T-helper 2 cell treated with Interferon-gamma antibody and Interleukin-4, amounts not matched to agents 100 ng/mL and 5 ng/mL, for 36 hours (primary cell): ENCODE data around the gene CCDC120. TPM values are rescaled to one million over a fixed set of nuclear protein-coding genes. Genes with fewer than 3 reads are reported as not detected.

ENCODE experiments used
- intact Hi-C: fragments of 100-400 bp; cut with micrococcal nuclease; formaldehyde crosslinking; loops from one replicate; pipeline ENCODE4 v1.15.1; 2023
- total RNA-seq: library from RNA; stranded (reverse); gene quantifications from 2 replicates; pipeline ENCODE4 v1.2.3, GENCODE V29; 2022

The CCDC120 gene, protein sequence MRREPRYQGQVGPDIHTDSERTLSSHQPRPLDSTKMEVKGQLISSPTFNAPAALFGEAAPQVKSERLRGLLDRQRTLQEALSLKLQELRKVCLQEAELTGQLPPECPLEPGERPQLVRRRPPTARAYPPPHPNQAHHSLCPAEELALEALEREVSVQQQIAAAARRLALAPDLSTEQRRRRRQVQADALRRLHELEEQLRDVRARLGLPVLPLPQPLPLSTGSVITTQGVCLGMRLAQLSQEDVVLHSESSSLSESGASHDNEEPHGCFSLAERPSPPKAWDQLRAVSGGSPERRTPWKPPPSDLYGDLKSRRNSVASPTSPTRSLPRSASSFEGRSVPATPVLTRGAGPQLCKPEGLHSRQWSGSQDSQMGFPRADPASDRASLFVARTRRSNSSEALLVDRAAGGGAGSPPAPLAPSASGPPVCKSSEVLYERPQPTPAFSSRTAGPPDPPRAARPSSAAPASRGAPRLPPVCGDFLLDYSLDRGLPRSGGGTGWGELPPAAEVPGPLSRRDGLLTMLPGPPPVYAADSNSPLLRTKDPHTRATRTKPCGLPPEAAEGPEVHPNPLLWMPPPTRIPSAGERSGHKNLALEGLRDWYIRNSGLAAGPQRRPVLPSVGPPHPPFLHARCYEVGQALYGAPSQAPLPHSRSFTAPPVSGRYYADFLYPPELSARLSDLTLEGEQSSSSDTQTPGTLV
- total RNA-seq, result 7.1 and 8.7 TPM in 2 replicates

- intact Hi-C loops, result no loop called here
Observed at GRCh38 chrX:49058794-49059193, at the start of gene CCDC120. Gene CCDC120, plus strand, starts transcription at chrX:49058999. Its CDS starts 3,043 bp downstream, at chrX:49062042.

DNA sequence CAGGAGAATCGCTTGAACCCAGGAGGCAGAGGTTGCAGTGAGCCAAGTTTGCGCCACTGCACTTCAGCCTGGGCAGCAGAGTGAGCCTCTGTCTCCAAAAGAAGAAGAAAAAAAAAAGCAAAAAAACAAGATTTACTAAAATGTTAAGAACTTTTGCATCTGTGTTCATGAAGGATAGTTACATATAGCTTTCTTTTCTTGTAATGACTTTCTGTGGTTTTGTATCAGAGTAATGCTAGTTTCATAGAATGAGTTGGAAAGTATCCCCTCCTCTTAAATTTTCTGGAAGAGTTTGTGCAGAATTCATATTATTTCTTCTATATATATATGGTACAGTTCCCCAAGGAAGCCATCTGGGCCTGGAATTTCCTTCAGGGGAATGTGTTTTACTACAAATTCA lies 39.7 kb upstream of the CCDC120 start:
- intact Hi-C loops, result no loop called here

GRCh38 chrX:49019599-49020249 lies 39.1 kb upstream of the CCDC120 start:
- intact Hi-C loops, result no loop called here

GRCh38 chrX:49029876-49030275 lies 28.9 kb upstream of the CCDC120 start:
- intact Hi-C loops, result no loop called here

DNA sequence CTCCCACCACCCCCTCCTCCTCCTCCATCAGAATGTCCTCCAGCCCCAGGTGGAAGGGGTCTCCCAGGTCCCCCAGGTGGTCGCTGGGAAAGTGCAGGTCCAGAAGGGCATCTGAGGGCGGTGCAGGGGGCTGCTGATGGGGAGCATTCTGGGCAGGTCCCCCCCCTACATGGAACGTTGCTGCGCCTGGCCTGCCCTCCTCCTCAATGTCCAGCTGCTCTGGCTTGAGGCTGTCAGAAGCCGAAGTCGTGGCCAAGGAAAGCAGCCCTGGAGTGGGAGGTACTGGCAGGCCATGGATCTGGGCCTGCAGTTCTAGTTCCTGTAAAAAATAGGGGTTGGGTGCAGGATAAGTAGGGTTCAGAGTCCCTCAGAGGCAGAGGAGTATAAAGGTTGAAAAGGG lies 28.5 kb upstream of the CCDC120 start:
- intact Hi-C loops, result no loop called here

- intact Hi-C loops, result no loop called here
Observed at GRCh38 chrX:49037883-49038475, 20.8 kb upstream of the CCDC120 start.

DNA sequence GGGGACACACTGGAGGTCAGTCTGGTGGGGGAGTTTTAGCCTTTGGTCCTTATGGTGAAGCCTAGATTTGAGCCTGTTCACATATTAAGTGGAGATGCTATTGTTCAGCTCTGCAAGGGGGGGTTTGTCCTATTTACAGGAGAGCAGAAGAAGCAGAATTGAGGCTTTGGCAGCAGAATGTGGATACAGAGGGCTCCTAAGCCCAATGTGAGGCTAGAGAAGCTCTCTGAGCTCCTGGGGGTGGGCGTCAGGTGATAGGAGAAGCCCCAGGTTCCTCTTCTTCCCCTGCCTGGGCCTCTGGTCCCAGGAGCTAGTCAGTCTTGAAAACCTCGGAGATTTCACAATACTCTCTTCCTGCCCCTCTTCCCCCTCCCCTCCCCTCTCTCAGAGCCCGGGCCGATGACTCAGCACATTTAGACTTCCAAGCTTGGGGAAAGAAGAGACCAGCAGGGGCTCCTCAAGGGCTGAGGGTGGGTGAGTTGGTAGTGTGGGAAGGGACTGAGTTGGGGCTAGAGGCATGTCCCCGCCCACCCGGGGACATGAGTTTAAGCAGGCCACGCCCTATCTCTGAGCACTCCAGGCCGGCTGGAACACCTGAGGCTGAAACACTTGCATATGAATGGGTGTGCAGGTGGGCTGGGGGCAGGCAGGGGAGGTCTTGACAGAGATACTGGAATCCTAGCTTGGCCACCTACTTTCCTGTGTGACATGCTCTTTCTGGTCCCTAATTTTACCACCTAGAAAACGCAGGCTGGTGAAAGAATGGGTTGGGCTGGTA lies 19.0 kb upstream of the CCDC120 start:
- intact Hi-C loops, result loop anchor here (5.0 kb wide), 1 partner anchor 142 kb away; the partner anchor contains the start of genes PQBP1 and TIMM17B

GRCh38 chrX:49040376-49040955 lies 18.3 kb upstream of the CCDC120 start:
- intact Hi-C loops, result loop anchor here (5.0 kb wide), 1 partner anchor 143 kb away; the partner anchor contains the start of genes PQBP1 and TIMM17B

DNA sequence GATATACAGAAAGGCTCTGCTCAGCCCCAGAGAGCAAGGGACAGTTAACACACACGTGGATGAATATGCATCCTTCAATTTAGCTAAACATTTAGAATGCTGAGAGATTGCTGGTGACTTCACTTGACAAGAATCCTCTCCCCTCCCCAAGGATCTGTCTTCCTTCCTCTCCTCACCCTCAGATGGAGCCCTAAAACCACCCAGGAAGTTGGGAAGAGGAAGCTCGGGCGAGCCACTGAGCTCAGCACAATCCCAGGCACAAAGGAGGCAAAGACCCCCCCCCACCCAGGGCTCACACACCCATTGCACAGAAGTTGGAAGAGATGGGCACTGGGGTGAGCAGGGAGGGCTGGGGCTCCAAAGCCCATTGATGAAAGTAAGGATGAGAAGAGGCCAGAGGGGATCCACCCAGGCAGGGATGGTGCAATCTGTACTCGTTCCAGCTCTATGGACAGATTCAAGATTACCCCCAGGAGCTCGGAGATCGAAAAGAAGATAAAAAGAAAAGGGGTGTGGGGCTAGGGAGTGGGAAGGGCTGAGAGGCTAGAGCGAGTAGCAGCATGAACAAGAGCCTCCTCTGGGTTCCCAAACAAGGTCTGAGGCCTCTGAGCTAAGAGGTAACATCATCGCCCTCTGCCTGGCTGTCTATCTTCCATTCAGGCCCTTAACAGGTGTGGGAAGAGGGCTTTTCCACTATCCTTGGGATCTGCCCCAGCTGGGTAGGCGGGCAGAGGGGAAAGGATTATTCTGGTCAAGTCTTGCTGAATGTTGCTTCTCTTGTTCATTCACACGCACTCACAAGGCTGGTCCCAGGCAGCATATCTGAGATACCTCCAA lies 16.8 kb upstream of the CCDC120 start:
- intact Hi-C loops, result loop anchor here (2.0 to 5.0 kb wide), 6 partner anchors 33 to 365 kb away; partner anchors contain the start of genes PQBP1, PRAF2 and TIMM17B

DNA sequence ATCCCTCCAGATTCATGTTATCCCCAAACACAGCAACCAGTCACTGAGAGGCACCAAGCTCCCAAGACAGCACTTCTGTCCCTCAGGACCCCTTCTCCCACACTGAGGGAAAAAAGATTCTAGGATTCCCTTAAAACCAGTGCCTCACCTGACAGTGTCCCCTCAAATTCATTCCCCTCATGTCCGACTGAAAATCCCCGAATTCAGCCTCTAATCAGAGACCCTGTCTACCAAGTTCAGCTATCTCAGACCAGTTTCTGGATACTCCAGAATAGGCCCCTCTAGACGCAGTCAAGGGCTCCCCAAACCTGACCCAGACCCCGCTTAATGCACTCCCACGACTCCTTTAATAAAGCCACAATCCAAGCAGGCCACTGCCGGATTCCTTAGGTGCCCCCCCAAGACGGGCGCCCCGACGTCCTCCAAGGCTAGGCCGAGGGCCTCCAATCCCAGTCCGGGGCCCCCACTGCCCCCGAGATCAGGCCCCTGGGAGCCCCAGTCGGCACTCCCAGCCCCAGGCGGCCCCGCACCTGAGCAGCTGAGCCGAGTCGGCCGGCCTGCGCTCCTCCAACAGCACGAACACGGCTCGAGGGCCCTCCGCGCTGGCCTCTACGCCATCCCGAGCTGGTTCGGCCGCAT lies 16.1 kb upstream of the CCDC120 start:
- intact Hi-C loops, result loop anchor here (1.0 to 5.0 kb wide), 10 partner anchors 32 to 445 kb away; partner anchors contain the start of genes GRIPAP1, PQBP1, PRAF2 and TIMM17B

- intact Hi-C loops, result loop anchor here (1.0 to 5.0 kb wide), 10 partner anchors 31 to 446 kb away; partner anchors contain the start of genes GRIPAP1, PQBP1, PRAF2 and TIMM17B
Observed at GRCh38 chrX:49043220-49043986, 15.4 kb upstream of the CCDC120 start, which contains the start of gene TFE3. Gene TFE3, minus strand, starts transcription at chrX:49043357. Its CDS starts 131 bp downstream, at chrX:49043226.

DNA sequence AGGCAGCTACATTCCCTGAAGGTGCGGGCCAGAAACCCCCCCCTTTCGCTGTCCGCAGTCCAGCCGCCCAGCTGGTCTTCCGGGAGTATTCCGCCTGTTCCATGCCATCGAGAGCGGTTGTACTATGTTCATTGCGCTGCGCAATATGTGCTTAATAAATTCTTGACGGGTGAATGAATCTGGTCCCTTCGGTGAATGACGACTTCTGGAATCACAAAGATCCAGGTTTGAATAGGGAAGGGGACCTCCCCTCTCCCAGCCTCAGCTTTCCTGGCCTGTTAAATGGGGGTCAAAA lies 14.9 kb upstream of the CCDC120 start:
- intact Hi-C loops, result loop anchor here (1.0 to 5.0 kb wide), 10 partner anchors 31 to 447 kb away; partner anchors contain the start of genes GRIPAP1, PQBP1, PRAF2 and TIMM17B

GRCh38 chrX:49053223-49054072 lies 5.4 kb upstream of the CCDC120 start:
- intact Hi-C loops, result no loop called here

DNA sequence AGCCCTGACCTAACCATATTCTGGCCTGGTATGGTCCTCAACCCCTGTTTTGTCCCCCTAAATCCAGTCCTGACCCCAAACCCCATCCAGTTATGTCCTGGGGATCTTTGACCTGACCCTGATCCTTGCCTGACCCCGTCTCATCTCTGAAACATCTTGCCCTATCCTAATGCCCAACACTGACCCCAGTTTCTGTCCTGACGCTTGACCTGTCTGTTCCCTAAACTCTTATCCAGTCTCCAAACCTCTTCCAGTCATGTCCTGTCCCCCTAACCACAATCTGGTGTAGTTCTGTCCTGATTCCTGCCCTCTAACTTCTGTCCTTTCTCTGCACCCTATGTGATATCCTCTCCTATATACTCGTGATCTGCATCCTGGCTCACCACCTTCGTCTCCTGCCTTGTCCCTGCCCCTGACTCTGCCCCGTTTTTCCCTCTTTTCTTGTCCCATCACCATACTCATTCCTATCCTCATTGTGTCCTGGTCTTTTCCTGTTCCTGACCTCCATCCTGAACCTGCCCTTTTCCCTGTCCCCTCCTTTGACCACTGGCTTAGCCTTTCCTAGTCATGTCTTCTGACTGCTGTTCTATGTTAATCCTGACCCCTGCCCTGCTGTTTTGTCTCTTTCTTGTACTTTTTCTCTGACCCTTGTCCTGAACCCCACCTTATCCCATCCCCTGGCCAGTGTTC lies 4.6 kb upstream of the CCDC120 start:
- intact Hi-C loops, result no loop called here

DNA sequence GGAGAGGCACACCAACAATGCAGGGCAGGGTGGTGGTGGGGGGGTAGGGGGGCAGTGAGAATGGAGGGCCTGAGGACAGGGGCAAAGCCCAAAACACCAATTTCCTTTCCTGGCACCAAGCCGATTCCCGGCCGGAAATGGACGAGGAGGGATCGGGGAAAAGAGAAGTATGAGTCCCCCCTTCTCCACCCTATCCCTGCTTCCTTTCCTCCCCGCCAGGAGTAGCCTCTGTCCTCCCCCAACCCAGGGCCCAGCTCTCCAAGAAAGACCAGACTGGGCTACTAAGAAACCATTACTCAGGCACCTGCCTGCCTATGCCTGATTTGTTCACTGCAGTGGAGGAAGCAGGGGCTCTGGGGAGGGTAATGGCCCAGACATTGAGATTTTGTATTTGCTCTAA lies 402 bp downstream of the CCDC120 start:
- intact Hi-C loops, result no loop called here

GRCh38 chrX:49059681-49060085 lies 884 bp downstream of the CCDC120 start:
- intact Hi-C loops, result no loop called here
